Neural crest cell (in vitro differentiated cells): ENCODE measurements around the gene MIDN. TPM values are rescaled to one million over a fixed set of nuclear protein-coding genes. Genes with fewer than 3 reads are reported as not detected.

ENCODE experiments used
- DNase-seq: peaks from one replicate; pipeline ENCODE4 v3.0.0; 2021; ENCODE audit warnings: low read depth, mixed read lengths, low spot score
- H3K27ac Mint-ChIP-seq: one replicate; pipeline ENCODE4 v1.8.0; 2021; ENCODE audit warnings: mild to moderate bottlenecking, mixed read lengths; ENCODE audit not compliant: unreplicated experiment
- H3K27me3 Mint-ChIP-seq: 2 replicates; pipeline ENCODE4 v1.8.0; 2021; ENCODE audit warnings: low read depth, mild to moderate bottlenecking, mixed read lengths
- H3K36me3 Mint-ChIP-seq: 2 replicates; pipeline ENCODE4 v1.8.0; 2021; ENCODE audit warnings: low read depth, mild to moderate bottlenecking, mixed read lengths
- H3K4me1 Mint-ChIP-seq: 2 replicates; pipeline ENCODE4 v1.8.0; 2021; ENCODE audit warnings: mixed read lengths
- H3K4me3 Mint-ChIP-seq: one replicate; pipeline ENCODE4 v1.8.0; 2021; ENCODE audit warnings: mild to moderate bottlenecking, mixed read lengths
- H3K9me3 Mint-ChIP-seq: 2 replicates; pipeline ENCODE4 v1.8.0; 2021; ENCODE audit warnings: mixed read lengths
- CTCF ChIP-seq: fragments of 200-600 bp; sonication (generic); conservative IDR thresholded peaks from 2 replicates; pipeline ENCODE4 v1.5.0; 2021; ENCODE audit warnings: antibody characterized with exemption, mild to moderate bottlenecking
- total RNA-seq: library from RNA; stranded (reverse); gene quantifications from 2 replicates; pipeline ENCODE4 v1.2.1, GENCODE V29; 2021

The MIDN gene
- total RNA-seq, 1 donor from 2014 or later: 187 TPM

GRCh38 chr19:1272423-1273262 is 24.3 kb downstream of the MIDN start:
- no peak overlapping the region for H3K27ac Mint-ChIP-seq
- DNase-seq: no peak
- H3K4me1 Mint-ChIP-seq: peaks cover 61% of the 10 kb centered on the region
- no peak for TF ChIP-seq CTCF
- H3K27me3 Mint-ChIP-seq: peaks cover 22% of the 10 kb centered on the region
- H3K36me3 Mint-ChIP-seq: peaks cover 23% of the 10 kb centered on the region
- no peaks in the 10 kb centered on the region for H3K9me3 Mint-ChIP-seq
- peak overlapping the region; percentile 84 for H3K4me3 Mint-ChIP-seq

- H3K4me3 Mint-ChIP-seq: peak overlapping the region; percentile 84
- no peak for TF ChIP-seq CTCF
- no peak for DNase-seq
- H3K9me3 Mint-ChIP-seq: no peaks in the 10 kb centered on the region
- peaks cover 23% of the 10 kb centered on the region for H3K36me3 Mint-ChIP-seq
- peaks cover 22% of the 10 kb centered on the region for H3K27me3 Mint-ChIP-seq
- peaks cover 55% of the 10 kb centered on the region for H3K4me1 Mint-ChIP-seq
- H3K27ac Mint-ChIP-seq: no peak overlapping the region
Measured at GRCh38 chr19:1273263-1274041, 25.1 kb downstream of the MIDN start.

- peaks cover 23% of the 10 kb centered on the region for H3K36me3 Mint-ChIP-seq
- H3K27ac Mint-ChIP-seq: no peak overlapping the region
- DNase-seq: no peak
- peaks cover 19% of the 10 kb centered on the region for H3K27me3 Mint-ChIP-seq
- peaks cover 49% of the 10 kb centered on the region for H3K4me1 Mint-ChIP-seq
- H3K4me3 Mint-ChIP-seq: peak overlapping the region; percentile 84
- TF ChIP-seq CTCF: no peak
- no peaks in the 10 kb centered on the region for H3K9me3 Mint-ChIP-seq
Measured at GRCh38 chr19:1274081-1274851, 25.9 kb downstream of the MIDN start.

GRCh38 chr19:1274852-1275259 is 26.5 kb downstream of the MIDN start:
- no peak for DNase-seq
- peaks cover 27% of the 10 kb centered on the region for H3K36me3 Mint-ChIP-seq
- H3K4me3 Mint-ChIP-seq: peak overlapping the region; percentile 75
- H3K27ac Mint-ChIP-seq: no peak overlapping the region
- peaks cover 23% of the 10 kb centered on the region for H3K27me3 Mint-ChIP-seq
- TF ChIP-seq CTCF: no peak
- peaks cover 51% of the 10 kb centered on the region for H3K4me1 Mint-ChIP-seq
- H3K9me3 Mint-ChIP-seq: no peaks in the 10 kb centered on the region

- no peaks in the 10 kb centered on the region for H3K9me3 Mint-ChIP-seq
- peaks cover 24% of the 10 kb centered on the region for H3K36me3 Mint-ChIP-seq
- peak within 1 kb of the TSS; percentile 87 for H3K27ac Mint-ChIP-seq
- peak; percentile 81 for DNase-seq
- no peak for TF ChIP-seq CTCF
- H3K4me1 Mint-ChIP-seq: peaks cover 49% of the 10 kb centered on the region
- peak within 1 kb of the TSS; percentile 87 for H3K4me3 Mint-ChIP-seq
- H3K27me3 Mint-ChIP-seq: peaks cover 25% of the 10 kb centered on the region
Measured at GRCh38 chr19:1275260-1275975, 27.0 kb downstream of the MIDN start, which contains the start of gene FAM174C. FAM174C (plus strand) TSS chr19:1275530; CDS start chr19:1275550, 20 bp downstream.
